DMS153 (cell line): ENCODE results near the gene TPM4.
A peak's percentile ranks its signal among the peaks of the same experiment; 100 is the strongest.
"Not testable (repeated sequence)": the region's sequence is repeated elsewhere in the genome, so short reads cannot be mapped to it uniquely, and the experiment has no call there.

Experiments
- DNase-seq: peaks from one replicate; lab custom pipeline; 2025; lab: John Stamatoyannopoulos, UW

Gene TPM4

GRCh38 chr19:16073481-16073880 is 2.8 kb upstream of the TPM4 start:
- DNase-seq = no peak

DNA sequence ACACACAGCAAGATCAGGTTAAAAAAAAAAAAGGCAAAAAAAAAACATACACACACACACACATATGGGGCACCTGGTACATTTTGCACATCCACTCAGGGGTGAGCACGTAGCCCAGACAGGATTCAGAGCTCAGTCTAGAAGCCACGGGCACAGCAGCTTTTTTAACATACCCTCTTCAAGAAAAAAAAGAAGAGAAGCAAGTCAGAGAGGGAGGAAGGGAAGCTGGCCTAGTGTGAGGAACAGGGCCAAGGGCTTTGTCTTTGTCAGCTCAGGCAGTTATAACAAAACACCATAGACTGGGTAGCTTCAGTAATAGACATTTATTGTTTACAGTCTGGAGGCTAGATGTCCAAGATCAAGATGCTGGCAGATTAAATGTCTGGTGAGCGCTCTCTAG is 2.3 kb upstream of the TPM4 start:
- no peak for DNase-seq

- DNase-seq = no peak
Measured at GRCh38 chr19:16074488-16075365, 1.6 kb upstream of the TPM4 start.

GRCh38 chr19:16075430-16076153 is 703 bp upstream of the TPM4 start:
- no peak for DNase-seq

DNA sequence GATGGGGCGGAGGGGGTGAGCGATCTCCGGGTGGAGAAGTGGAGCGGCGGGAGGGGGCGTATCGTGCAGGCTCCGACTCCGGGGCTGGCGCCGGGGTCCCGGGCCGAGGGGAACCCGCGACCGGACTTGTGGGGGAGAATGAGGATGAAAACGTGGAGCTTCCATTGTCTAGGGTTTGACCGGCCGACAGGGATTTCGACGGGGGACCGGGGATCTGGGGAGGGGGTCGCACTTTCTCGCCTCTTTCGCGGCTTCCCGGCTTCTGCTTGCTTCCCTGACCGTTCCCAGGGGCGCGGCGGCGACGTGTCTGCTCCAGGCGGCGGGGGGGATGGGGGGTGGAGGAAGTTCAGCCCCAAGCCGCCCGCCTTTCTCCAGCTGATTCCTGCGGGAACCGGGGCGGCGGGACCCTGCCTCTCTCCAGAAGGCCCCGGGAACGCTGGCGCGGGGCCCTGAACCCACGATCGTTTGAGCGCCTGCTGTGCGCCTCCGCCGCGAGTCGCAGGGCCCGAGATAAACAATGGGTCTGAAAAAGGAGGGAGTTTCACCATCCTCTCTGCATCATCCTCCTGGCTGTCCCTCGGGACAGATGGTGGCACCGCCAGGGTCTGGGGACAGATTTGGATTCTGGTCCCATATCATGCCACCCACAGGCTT is 790 bp downstream of the TPM4 start:
- peak; percentile 9 for DNase-seq

GRCh38 chr19:16077984-16078758 is 1.9 kb downstream of the TPM4 start:
- DNase-seq = no peak

DNA sequence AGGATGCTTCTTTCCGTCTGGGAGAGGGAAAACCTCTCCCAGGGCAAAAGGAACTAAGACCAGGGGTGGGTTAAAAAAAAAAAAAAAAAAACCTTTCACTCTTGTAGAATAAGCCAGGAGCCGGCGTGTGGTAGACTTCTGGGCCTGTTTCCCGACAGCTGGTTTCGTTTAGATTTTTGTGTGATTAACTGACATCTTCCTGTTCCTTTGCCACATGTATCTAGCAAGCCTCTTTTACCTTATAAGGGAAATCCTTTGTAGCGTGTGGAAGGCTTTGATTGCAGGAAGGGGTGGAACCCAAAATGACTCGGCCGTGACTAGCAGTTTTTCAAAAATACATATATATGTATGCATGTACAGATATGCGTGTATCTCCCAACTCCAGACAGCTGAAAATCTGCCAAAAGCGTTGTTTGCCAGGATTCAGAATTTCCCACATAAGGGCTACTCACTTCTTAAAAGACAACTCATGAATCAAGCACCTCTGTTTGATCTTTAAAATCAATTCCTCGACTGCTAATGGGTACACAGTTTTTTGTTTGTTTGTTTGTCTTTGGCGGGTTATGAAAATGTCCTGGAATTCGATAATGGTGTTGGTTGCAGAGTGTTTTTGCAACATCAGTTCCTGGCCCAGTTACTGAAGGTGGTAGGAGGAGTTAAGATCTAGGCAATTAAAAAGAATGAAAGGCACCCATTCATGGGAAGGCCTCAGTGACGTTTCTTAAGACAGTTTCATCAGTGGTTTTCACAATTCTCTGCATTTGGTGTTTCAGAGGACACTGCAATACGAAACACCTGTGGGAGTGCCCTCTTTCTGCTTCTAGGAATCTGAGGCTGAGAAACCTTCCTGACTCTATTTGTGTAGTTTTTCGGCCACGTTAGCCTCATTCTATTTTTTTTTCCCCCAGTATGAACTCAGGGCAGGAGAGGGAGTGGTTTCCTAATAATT is 2.7 kb downstream of the TPM4 start:
- DNase-seq = peak; percentile 50

GRCh38 chr19:16084067-16084685 is 7.9 kb downstream of the TPM4 start:
- DNase-seq = no peak

DNA sequence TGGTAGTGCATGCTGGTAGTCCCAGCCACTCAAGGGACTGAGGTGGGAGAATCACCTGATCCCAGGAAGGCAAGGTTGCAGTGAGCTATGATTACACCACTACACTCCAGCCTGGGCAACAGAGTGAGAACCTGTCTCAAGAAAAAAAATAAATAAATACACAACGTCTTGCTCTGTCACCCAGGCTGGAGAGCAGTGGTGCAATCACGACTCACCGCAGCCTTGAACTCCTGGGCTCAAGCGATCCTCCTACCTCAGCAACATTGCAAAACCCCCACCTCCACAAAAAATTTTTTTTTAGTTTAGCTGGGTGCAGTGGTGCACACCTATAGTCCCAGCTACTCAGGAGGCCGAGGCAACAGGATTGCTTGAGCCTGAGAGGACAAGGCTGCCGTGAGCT is 8.8 kb downstream of the TPM4 start:
- no peak for DNase-seq

DNA sequence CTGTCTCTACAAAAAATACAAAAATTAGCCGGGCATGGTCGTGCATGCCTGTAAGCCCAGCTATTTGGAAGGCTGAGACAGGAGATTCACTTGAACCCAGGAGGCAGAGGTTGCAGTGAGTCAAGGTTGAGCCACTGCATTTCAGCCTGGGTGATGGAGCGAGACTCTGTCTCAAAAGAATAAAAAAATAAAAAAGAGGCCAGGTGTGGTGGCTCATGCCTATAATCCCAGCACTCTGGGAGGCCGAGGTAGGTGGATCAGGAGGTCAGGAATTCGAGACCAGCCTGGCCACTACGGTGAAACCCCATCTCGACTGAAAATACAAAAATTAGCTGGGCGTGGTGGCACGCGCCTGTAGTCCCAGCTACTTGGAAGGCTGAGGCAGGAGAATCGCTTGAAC is 11.1 kb downstream of the TPM4 start:
- not testable (repeated sequence) for DNase-seq

- DNase-seq = no peak
Measured at GRCh38 chr19:16087940-16088339, 11.6 kb downstream of the TPM4 start.

DNA sequence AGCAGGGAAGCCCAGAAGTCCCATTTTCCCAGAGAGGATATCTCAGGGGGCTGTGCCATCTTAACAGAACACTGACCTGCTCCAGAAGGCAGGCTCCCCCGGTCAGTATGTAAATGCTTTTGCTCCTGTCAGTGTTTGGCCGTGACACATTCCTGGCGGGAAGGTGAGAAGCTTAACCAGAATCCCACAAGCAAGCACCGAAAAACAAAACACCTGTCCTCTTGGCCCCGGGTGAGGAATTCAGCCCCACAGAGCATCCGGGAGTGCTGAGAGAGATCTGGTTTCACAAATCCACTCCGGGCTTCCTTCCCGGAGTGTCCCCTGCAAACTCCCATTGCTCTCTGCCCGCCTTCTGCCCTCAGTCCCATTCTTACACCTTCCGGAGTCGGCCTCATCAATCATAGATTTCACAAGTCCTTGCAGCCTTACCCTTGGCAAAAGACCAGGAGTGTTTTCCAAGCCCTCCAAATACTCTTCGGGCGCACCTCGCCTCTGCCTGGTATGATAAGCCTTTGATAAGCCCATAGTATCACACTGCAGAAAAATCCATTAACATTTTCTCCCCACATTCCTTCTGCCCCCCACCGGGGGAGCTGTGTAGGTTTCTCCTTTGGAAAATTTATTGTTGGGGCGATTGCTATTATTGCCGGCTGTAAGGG is 12.2 kb downstream of the TPM4 start:
- no peak for DNase-seq

DNA sequence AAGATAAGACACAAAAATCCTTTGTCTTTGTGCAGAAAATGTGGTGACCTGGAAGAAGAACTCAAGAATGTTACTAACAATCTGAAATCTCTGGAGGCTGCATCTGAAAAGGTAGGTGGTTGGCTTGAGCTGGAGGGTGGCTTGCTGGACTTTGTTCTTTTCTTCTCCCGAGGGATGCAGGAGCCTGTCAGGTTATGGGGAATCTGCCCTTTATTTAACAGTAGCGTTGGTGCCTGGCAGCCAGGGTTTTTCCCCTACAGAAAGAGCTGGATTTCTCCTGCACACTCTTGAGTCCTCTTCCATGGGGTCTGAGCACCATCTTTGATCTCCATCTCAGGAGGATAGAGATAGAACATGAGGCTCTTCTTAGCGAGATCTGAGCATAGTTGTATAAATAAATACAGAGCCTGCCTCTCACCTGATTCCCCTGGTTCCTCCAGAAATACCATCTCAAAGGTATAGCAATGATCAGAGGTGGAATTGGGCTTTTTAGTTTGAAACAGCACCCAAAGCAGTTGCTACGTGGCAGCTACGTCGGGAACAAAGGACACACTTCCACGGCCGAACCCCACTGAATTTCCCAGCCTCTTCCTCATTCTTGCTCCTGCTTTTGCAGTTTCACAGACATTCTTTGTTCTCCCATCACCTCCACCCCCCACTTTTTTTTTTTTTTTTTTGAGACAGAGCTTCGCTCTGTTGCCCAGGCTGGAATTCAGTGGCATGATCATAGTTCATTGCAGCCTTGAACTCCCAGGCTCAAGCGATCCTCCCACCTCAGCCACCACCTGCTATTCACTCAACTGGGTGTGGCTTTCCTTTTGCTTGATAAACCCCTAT is 12.9 kb downstream of the TPM4 start:
- no peak for DNase-seq

DNA sequence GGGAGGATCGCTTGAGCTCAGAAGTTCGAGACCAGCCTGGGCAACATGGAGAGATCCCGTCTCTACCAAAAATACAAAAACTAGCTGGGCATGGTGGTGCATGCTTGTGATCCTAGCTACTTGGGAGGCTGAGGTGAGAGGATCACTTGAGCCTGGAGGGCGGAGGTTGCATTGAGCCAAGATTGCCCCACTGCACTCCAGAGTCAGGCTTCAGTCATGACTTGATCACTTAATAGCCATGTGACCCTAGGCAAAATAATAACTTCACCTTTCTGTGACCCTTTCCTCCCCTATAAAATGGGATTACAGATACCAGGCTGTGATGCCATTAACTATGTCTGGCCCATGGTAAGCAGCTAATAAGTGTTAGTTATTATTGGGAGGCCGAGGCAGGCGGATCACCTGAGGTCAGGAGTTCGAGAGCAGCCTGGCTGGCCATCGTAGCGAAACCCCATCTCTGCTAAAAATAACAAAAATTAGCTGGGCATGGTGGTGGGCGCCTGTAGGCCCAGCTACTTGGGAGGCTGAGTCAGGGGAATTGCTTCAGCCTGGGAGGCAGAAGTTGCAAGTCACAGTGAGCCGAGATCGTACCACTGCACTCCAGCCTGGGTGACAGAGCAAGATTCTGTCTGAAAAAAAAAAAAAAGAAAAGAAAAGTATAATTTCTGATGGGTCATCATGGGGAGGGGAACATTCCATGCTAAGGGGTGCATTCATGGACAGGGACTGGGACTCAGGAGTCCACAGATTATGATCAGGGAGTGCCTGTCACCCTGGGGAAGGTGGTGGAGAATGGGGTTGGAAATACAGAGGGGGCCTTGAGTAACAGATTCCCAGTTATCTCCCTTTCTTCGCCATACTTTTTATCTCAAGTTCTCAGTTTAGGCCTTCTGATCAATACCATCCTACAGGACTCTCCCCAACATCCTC is 15.5 kb downstream of the TPM4 start:
- no peak for DNase-seq

- no peak for DNase-seq
Measured at GRCh38 chr19:16094360-16095070, 18.2 kb downstream of the TPM4 start.

DNA sequence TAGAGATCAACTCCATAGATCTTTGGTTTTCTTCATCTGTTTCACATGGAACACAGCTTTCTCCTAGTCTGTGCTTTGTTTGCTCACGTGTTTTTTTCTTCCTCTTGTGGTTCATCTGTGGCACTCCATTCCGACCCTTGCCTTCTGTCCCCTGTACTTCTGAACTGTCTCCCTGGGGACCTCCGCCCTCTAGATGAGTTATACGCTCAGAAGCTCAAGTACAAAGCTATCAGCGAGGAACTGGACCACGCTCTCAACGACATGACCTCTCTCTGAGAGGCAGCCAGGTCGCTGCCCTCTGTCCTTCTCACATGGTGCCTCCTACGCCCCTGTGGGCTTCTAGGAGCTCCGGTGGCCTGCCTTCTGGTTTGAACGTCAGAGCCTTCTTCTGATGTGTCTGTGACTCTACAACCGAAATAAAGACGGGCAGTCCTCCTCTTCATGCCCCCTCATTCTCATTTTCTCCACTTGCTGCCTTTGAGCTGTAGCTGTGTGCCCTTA is 18.8 kb downstream of the TPM4 start:
- DNase-seq = no peak

GRCh38 chr19:16096280-16096855 is 20.1 kb downstream of the TPM4 start:
- DNase-seq = no peak
